ENCODE measurements around the gene PLAAT3.

DNA sequence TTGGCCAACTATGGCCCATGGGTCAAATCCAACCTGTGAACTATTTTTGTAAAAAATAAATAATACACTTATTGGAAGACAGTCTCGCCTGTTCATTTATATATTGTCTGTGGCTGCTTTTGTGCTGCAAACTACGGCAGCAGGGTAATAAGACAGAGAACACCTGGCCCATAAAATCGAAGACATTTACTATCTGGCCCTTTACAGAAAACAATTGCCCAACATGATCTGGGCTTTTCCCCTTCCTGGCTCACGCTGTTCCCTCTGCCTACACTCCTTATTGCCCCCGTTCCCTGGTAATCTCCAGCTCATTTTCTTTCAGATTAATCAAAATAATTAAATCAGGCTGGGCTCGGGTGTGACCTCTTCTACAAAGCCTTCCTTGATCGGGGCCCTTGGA is 56.7 kb downstream of the PLAAT3 start:
- no peak for TF ChIP-seq POLR2A (IDR thresholded peaks at IDR 0.05)
- TF ChIP-seq, protein P1, sequence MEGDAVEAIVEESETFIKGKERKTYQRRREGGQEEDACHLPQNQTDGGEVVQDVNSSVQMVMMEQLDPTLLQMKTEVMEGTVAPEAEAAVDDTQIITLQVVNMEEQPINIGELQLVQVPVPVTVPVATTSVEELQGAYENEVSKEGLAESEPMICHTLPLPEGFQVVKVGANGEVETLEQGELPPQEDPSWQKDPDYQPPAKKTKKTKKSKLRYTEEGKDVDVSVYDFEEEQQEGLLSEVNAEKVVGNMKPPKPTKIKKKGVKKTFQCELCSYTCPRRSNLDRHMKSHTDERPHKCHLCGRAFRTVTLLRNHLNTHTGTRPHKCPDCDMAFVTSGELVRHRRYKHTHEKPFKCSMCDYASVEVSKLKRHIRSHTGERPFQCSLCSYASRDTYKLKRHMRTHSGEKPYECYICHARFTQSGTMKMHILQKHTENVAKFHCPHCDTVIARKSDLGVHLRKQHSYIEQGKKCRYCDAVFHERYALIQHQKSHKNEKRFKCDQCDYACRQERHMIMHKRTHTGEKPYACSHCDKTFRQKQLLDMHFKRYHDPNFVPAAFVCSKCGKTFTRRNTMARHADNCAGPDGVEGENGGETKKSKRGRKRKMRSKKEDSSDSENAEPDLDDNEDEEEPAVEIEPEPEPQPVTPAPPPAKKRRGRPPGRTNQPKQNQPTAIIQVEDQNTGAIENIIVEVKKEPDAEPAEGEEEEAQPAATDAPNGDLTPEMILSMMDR (IDR thresholded peaks at IDR 0.05 in 4 of 5, conservative IDR thresholded peaks at IDR 0.05 in 1 of 5) = no peak
